A549 (cell line): ENCODE results near the gene SLC25A19. TPM values are rescaled to one million over a fixed set of nuclear protein-coding genes. Genes with fewer than 3 reads are reported as not detected.

Experiments used
- ATAC-seq, 2 experiments: fragments of 200-7000 bp in 1 of 2; fragments of >200 bp in 1 of 2; cut with Nextera tagmentation in 1 of 2; cut with Tn5 transposase in 1 of 2; 3 replicates each; pipeline versions ENCODE4 v1.8.0 to v1.9.1; 2018 to 2020; ENCODE audit warnings: mild to moderate bottlenecking in 1 of 2, moderate library complexity in 1 of 2
- CTCF ChIA-PET: fragments of 300-600 bp; sonication (Branson Sonifier 250); formaldehyde crosslinking; extraction: SDS; loops from one replicate; lab custom pipeline; 2021; ENCODE audit warnings: antibody characterized with exemption, inconsistent platforms; lab: Yijun Ruan, JAX
- POLR2A ChIA-PET: fragments of 350-600 bp; formaldehyde crosslinking; extraction: SDS; loops from one replicate; lab custom pipeline; 2021; ENCODE audit warnings: antibody characterized with exemption, inconsistent platforms; lab: Yijun Ruan, JAX
- DNase-seq, 2 experiments: peaks; one replicate each; pipeline versions ENCODE4 v3.0.0 to v3.0.0-alpha.2; 2011 to 2016; ENCODE audit warnings: low read depth in 1 of 2, low spot score in 1 of 2
- FAIRE-seq: peaks from 2 replicates; lab custom pipeline; 2011; peaks lifted over from hg19 to GRCh38; lab: Jason Lieb, UNC
- H3K27ac ChIP-seq, 2 experiments: fragments of >200 bp; sonication (Bioruptor Twin); formaldehyde crosslinking; 3 replicates each; pipeline ENCODE4 v1.5.1; 2016 to 2017
- H3K4me1 ChIP-seq: fragments of >200 bp; sonication (Bioruptor Twin); formaldehyde crosslinking; 3 replicates; pipeline ENCODE4 v1.6.1; 2016
- H3K4me2 ChIP-seq: fragments of >200 bp; sonication (Bioruptor Twin); formaldehyde crosslinking; 3 replicates; pipeline ENCODE4 v1.6.1; 2016
- H3K4me3 ChIP-seq: fragments of >200 bp; sonication (Bioruptor Twin); formaldehyde crosslinking; 3 replicates; pipeline ENCODE4 v1.5.1; 2016
- H3K9me3 ChIP-seq: fragments of >200 bp; sonication (Bioruptor Twin); formaldehyde crosslinking; 3 replicates; pipeline ENCODE4 v1.6.1; 2016
- CBX2 ChIP-seq: fragments of 200-600 bp; sonication (generic); IDR thresholded peaks from 2 replicates; pipeline ENCODE4 v1.6.1; 2016; ENCODE audit warnings: low read depth, mild to moderate bottlenecking, borderline replicate concordance
- CEBPB ChIP-seq, 2 experiments: fragments of >200 bp in 1 of 2; sonication (Bioruptor Twin) in 1 of 2; formaldehyde crosslinking in 1 of 2; IDR thresholded peaks; 2 replicates each; pipeline ENCODE4 v1.6.1; 2012 to 2016
- CHD4 ChIP-seq: fragments of 200-600 bp; sonication (generic); IDR thresholded peaks from 2 replicates; pipeline ENCODE4 v1.6.1; 2016; ENCODE audit warnings: antibody characterized with exemption, mild to moderate bottlenecking, borderline replicate concordance
- EHMT2 ChIP-seq: fragments of 200-600 bp; sonication (generic); IDR thresholded peaks from 2 replicates; pipeline ENCODE4 v1.6.1; 2016; ENCODE audit warnings: antibody characterized with exemption, low read depth, mild to moderate bottlenecking, moderate library complexity
- HDAC2 ChIP-seq: fragments of 200-600 bp; sonication (generic); IDR thresholded peaks from 2 replicates; pipeline ENCODE4 v1.6.1; 2016
- JUN ChIP-seq, 2 experiments: fragments of >200 bp; sonication (Bioruptor Twin); formaldehyde crosslinking; IDR thresholded peaks; 2 replicates in 1 of 2; 3 replicates in 1 of 2; pipeline ENCODE4 v1.6.1; 2016 to 2017
- KDM1A ChIP-seq: fragments of 200-600 bp; sonication (generic); IDR thresholded peaks from 2 replicates; pipeline ENCODE4 v1.6.1; 2016; ENCODE audit warnings: low read depth, mild to moderate bottlenecking
- KDM5A ChIP-seq: fragments of 200-600 bp; sonication (generic); IDR thresholded peaks from 2 replicates; pipeline ENCODE4 v1.6.1; 2016; ENCODE audit warnings: antibody characterized with exemption, mild to moderate bottlenecking
- MYC ChIP-seq: IDR thresholded peaks from 2 replicates; pipeline ENCODE4 v1.6.1; 2012; ENCODE audit warnings: mild to moderate bottlenecking, inconsistent platforms, low read length, improper control_type of control experiment, borderline replicate concordance
- NFE2L2 ChIP-seq: fragments of 150-350 bp; conservative IDR thresholded peaks from 2 replicates; pipeline ENCODE4 v1.6.1; 2014; ENCODE audit warnings: low read length
- NR3C1 ChIP-seq: fragments of >200 bp; sonication (Bioruptor Twin); formaldehyde crosslinking; IDR thresholded peaks from 3 replicates; pipeline ENCODE4 v1.6.1; 2017
- PHF8 ChIP-seq: fragments of 200-600 bp; sonication (generic); IDR thresholded peaks from 2 replicates; pipeline ENCODE4 v1.6.1; 2016; ENCODE audit warnings: low read depth, mild to moderate bottlenecking, antibody characterized with exemption, moderate library complexity, borderline replicate concordance
- RARB ChIP-seq: fragments of 250-450 bp; sonication (Bioruptor Pico); IDR thresholded peaks from 2 replicates; pipeline ENCODE4 v1.8.0; 2021; ENCODE audit warnings: mild to moderate bottlenecking, moderate library complexity
- RCOR1 ChIP-seq: fragments of 150-350 bp; IDR thresholded peaks from 2 replicates; pipeline ENCODE4 v1.6.1; 2014; ENCODE audit warnings: antibody characterized with exemption, low read length, low read depth
- SREBF2 ChIP-seq: fragments of 450-650 bp; IDR thresholded peaks from 2 replicates; pipeline ENCODE4 v1.6.1; 2014; ENCODE audit warnings: mild to moderate bottlenecking, moderate library complexity
- ZFP36 ChIP-seq: fragments of 450-650 bp; IDR thresholded peaks from 2 replicates; pipeline ENCODE4 v1.6.1; 2014; ENCODE audit warnings: borderline replicate concordance; ENCODE audit not compliant: partially characterized antibody
- ZSCAN20 ChIP-seq: fragments of 250-450 bp; sonication (Bioruptor Pico); IDR thresholded peaks from 2 replicates; pipeline ENCODE4 v1.8.0; 2022; ENCODE audit warnings: mild to moderate bottlenecking, moderate library complexity
- whole genome bisulfite sequencing: methylation state at CpG from one replicate; pipeline ENCODE4 v1.1.6; 2017; ENCODE audit errors: missing lambda C conversion rate; 5-methylcytosine and 5-hydroxymethylcytosine counted together
- polyA plus RNA-seq, 4 experiments: library from polyadenylated mRNA; depleted of rRNA in 3 of 4; stranded (reverse); fragments of >200 nt; fragmentation: RNase III in 1 of 4; extraction: RNeasy Plus Mini Kit Qiagen cat#74134 plus additional on column Dnase treatment in 1 of 4; gene quantifications; 2 replicates in 3 of 4; 3 replicates in 1 of 4; pipeline ENCODE4 v1.2.3, GENCODE V29; 2011 to 2017
- TF ChIP-seq, protein P1 (sequence below): fragments of >200 bp; sonication (Bioruptor Twin); formaldehyde crosslinking; IDR thresholded peaks from 2 replicates; pipeline ENCODE4 v1.6.1; 2016
- TF ChIP-seq, protein P2 (sequence below): IDR thresholded peaks from 2 replicates; pipeline ENCODE4 v1.6.1; 2012
- TF ChIP-seq, protein P3 (sequence below): fragments of >200 bp; sonication (Bioruptor Twin); formaldehyde crosslinking; IDR thresholded peaks from 3 replicates; pipeline ENCODE4 v1.6.1; 2016

SLC25A19 gene
- polyA plus RNA-seq, 2 of the 4 experiments (the other 2 are of a cell fraction): 14.9 to 15.3 TPM

DNA sequence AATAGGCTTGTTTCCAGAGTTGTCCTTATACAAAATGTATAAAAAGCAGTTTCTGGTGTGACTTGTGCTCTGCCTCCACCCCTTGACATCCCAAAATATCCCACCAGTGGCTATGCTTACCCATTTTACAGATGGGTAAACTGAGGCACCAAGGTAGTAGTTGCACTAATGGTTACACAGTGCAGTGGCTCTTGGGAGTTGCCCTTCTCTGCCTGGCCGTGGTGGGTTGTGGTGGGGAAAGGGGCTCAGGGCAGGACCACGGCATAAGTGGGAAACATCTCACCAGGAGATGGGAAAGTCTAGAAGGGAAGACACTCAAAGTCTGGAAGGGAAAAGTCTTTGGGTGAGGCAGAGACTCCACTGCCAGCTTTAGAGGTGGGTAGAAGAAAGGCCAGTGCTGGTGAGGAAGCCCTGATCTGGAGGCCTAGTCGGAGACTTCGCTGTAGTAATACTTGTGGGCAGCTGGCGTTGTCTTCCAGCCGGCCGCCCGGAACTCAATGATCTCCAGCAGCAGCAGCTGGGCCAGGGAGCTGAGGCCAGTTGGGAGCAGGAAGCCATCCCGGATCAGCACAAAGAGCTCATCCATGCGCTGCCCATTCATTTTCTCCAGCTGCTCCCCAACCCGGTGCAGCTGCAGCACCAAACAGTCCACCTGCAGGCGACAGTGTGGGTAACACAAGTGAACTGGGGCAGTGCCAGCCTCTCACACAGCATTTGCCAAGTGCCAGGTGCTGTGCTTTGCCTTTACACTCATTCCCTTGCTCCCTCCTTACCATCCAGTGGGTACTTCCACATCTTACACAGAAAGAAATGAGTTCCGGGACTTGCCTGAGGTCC lies 22.7 kb downstream of the SLC25A19 start:
- FAIRE-seq (no peak), ATAC-seq (no peak), DNase-seq (no peak)
- Histone ChIP-seq H3K4me3 (no peak overlapping the region), H3K4me1 (peaks cover 25% of the 10 kb centered on the region), H3K9me3 (no peaks in the 10 kb centered on the region), H3K27ac (no peak overlapping the region)
- WGBS: 91% methylated on average over 13 of the region's 13 CpGs
- ChIA-PET POLR2A (interaction anchor here (0.9 kb wide), 1 partner anchor 139 kb away, joined by 3 read pairs; the partner anchor contains the start of gene GRB2), CTCF (interaction anchor here (0.6 to 8.4 kb wide), 6 partner anchors 16 to 152 kb away, joined by 3 to 110 read pairs (median 5); no protein-coding TSS in a partner anchor)
- TF ChIP-seq NFE2L2: no peak
- peak; percentile 61; the same call in 1 of the 2 replicates for TF ChIP-seq HDAC2
- TF ChIP-seq CHD4: 0 out of 2 replicates have a peak, but pooled peaks have one; percentile 51
- peak; percentile 93; the same call in 1 of the 2 replicates for TF ChIP-seq KDM1A
- TF ChIP-seq, all 56 proteins: peak for 3
- no peak overlapping the region for H3K4me2 ChIP-seq

DNA sequence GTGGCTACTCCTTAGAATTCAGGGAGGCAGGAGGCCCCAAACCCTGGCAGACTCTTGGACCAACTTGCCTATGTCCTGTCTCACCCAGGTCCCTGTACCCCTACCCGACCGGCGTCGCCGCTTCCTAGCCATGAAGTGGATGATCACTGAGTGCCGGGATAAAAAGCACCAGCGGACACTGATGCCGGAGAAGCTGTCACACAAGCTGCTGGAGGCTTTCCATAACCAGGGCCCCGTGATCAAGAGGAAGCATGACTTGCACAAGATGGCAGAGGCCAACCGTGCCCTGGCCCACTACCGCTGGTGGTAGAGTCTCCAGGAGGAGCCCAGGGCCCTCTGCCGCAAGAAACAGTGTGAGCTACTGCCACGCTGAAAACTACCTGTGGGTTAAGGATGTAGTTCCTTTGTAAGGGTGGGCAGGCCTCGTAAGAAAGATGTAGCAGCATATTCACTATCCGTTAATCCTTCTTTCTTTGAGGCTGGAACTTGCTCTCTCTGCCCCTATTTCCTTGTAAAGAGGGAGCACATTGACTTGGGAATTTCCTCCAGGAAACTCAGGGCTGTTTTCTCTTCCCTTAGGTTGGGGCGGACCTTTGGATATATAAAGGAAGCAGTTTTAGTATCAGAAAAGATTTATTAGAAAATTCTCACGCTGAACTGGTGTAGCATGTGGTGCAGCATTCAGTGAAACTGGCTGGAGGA lies 23.5 kb downstream of the SLC25A19 start:
- DNase-seq: no peak
- TF ChIP-seq ZSCAN20 (no peak), HDAC2 (no peak), ZFP36 (no peak), SREBF2 (no peak), PHF8 (no peak), RCOR1 (no peak), KDM1A (no peak), JUN (IDR thresholded peaks at IDR 0.05) (no peak), KDM5A (no peak), MYC (no peak), NR3C1 (no peak), CEBPB (IDR thresholded peaks at IDR 0.05) (no peak), EHMT2 (no peak), RARB (CRISPR knock-in tag) (no peak), CBX2 (no peak)
- TF ChIP-seq, protein P1, sequence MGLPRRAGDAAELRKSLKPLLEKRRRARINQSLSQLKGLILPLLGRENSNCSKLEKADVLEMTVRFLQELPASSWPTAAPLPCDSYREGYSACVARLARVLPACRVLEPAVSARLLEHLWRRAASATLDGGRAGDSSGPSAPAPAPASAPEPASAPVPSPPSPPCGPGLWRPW: no peak
- TF ChIP-seq, protein P2, sequence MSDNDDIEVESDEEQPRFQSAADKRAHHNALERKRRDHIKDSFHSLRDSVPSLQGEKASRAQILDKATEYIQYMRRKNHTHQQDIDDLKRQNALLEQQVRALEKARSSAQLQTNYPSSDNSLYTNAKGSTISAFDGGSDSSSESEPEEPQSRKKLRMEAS: no peak
- TF ChIP-seq, protein P3, sequence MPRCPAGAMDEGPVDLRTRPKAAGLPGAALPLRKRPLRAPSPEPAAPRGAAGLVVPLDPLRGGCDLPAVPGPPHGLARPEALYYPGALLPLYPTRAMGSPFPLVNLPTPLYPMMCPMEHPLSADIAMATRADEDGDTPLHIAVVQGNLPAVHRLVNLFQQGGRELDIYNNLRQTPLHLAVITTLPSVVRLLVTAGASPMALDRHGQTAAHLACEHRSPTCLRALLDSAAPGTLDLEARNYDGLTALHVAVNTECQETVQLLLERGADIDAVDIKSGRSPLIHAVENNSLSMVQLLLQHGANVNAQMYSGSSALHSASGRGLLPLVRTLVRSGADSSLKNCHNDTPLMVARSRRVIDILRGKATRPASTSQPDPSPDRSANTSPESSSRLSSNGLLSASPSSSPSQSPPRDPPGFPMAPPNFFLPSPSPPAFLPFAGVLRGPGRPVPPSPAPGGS: no peak
- Histone ChIP-seq H3K27ac (no peak overlapping the region), H3K9me3 (no peaks in the 10 kb centered on the region), H3K4me3 (no peak overlapping the region), H3K4me1 (peaks cover 25% of the 10 kb centered on the region), H3K4me2 (no peak overlapping the region)
- ChIA-PET POLR2A (no interaction called here), CTCF (interaction anchor here (1.6 to 8.4 kb wide), 3 partner anchors 17 to 147 kb away, joined by 6 to 110 read pairs (median 7); no protein-coding TSS in a partner anchor)
- WGBS: 94% methylated on average over 17 of the region's 17 CpGs
- FAIRE-seq: no peak
- ATAC-seq: no peak
